HG03442 (cell line): ENCODE measurements around the gene PSG6.
"Not testable (repeated sequence)": the region's sequence is repeated elsewhere in the genome, so short reads cannot be mapped to it uniquely, and the experiment has no call there.

Source experiments
- ATAC-seq: cut with Tn5 transposase; IDR thresholded peaks from one replicate; pipeline ENCODE4 v1.9.1; 2021; ENCODE audit warnings: mild to moderate bottlenecking, moderate library complexity; ENCODE audit not compliant: unreplicated experiment

Gene PSG6

DNA sequence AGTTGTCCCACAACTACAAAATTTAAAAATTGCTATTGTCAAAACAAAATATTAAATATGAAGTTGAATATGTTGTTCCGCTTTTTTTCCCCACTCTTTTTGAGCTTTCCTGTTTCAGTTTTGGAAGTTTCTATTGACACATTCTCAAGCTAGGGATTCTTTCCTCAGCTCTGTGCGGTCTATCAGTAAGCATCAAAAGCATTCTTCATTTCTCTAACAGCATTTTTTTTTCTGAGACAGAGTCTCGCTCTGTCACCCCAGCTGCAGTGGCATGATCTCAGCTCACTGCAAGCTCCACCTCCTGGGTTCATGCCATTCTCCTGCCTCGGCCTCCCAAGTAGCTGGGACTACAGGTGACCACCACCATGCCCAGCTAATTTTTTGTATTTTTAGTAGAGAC is 4.8 kb downstream of the PSG6 start:
- not testable (repeated sequence) for ATAC-seq

DNA sequence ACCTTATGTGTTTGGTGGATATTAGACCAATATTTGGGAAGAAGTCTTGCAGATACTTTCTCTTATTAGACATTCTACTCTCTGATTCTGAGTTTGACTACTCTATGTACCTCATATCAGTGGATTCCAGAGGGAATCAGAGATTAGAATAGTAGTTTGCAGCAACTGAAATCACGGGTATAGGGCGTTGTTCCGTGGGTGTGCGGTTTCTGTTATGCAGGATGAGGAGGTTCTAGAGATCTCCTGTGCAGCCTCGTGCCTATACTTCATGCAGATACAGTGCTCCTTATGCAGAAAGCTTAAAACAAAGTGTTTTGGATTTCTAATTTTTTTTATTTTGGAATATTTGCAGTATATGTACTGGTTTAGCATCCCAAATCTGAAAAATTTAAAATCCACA is 6.0 kb downstream of the PSG6 start:
- not testable (repeated sequence) for ATAC-seq

DNA sequence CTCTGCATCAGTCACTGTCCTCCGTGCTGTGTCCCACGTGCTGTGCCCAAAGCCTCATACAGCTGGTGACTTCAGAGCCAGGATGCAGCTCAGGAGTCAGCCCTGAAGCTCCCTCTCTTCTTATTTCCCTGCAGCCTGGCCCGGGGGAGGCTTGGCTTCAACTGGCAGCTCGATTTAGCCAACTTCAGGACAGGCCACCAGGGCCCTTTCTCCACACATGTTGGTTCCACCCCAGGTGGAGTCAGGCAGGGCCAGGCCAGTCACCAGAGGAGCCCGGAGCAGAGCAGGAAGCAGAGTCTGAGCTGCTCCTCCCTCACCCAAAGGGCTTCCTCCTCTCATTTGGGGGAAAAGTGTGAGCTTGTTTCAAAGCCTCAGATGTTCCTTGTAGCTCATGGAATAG is 11.5 kb downstream of the PSG6 start:
- ATAC-seq = not testable (repeated sequence)

DNA sequence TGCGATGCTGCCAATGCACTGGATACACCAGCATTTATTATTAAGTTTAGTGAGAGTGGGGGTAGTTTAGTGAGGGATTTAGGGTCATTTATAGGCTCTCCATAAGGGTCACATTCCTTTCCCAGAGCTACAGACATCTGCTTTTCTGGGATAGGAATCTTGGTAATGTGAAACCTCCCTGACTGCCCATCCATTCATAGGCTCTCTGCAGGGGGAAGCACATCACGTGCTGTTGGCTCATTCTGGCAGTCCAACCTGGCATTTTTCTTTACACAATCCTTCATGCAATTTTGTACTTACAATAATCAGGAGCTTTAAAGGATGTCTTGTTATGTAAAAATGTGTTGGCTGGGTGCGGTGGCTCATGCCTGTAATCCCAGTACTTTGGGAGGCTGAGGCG is 17.1 kb downstream of the PSG6 start:
- not testable (repeated sequence) for ATAC-seq

DNA sequence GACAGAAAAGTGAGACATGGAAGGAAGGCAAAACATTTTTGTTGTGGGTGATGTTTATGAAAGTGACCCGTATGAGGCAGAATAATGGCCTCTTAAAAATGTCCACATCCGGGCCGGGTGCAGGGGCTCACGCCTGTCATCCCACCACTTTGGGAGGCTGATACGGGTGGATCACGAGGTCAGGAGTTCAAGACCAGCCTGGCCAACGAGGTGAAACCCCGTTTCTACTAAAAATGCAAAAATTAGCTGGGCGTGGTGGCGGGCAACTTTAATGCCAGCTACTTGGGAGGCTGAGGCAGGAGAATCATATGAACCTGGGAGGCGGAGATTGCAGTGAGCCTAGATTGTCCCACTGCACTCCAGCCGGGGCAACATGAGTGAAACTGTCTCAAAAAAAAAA is 18.0 kb downstream of the PSG6 start:
- ATAC-seq = not testable (repeated sequence)

DNA sequence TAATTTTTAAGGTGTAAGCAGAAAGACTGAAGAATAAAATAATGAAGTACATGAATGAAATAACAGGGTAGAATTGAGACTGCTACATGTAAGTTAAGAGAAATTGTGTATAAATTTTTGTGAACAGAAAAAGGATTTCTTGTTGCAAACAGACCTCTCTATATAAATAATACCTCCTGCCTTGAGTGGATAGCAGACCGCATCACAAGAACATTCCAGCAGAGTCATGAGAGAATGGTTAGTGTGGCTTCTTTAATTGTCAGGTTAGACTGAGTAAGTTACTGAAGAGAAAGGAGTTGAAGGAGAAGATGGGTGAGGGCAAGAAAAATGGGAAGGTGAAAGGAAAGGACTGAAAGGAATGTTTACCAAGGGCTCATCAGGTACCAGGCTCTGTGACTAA is 18.6 kb downstream of the PSG6 start:
- not testable (repeated sequence) for ATAC-seq

DNA sequence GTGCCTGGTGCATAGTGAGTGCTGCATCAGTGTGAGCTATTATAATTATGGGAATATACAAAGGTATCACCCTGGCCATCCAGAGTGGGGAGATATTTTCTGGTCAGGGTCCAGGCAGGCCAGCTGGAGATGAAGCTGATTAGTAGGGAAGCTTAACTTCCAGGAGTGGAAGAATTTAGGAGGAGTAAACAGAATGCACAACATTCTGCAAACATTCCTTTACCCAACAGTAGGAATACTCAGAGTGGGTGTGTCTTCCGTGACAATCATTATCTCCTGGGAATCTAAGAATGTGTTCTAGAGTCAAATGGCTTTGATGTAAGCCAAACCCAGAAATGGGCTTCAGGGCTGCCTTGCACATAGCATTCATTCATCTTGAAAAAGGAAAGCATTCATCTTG is 19.0 kb downstream of the PSG6 start:
- not testable (repeated sequence) for ATAC-seq

DNA sequence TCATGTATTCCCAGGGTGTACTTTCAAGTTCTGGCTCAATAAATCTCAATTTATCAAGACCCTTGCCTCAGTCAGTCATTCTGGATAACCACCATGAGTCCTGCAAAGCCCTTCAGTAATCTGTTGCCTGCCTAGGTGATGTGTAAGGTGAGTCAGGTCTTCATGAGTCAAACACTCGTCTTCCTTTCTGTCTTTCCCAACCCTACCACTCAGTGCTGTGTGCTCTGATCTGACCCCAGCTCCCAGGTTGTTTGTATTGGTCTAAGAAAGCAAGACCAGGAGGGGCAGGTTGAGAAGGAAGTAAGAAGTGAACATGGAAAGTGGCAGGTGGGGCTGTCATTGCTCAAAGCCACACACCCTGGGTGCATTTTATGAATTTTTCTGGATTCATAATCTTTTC is 20.0 kb downstream of the PSG6 start:
- not testable (repeated sequence) for ATAC-seq

DNA sequence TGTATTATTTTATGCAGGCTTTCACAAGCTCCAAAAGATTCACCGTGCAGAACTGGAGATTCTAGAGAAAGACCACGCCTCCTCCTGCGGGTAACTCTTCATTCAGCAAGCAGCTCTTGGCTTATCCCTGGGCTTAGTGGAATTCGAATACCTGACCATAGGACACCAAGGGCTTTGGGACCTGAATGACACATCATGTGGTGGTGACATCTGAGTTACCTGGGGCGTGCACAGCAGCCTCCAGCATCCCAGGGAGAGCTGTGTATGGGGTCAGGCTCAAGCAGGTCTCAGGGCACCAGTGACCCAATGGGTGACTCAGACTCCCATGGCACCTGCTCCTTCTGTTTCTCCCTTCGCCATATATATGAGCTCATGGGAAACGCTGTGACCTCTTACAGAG is 27.2 kb downstream of the PSG6 start:
- not testable (repeated sequence) for ATAC-seq

DNA sequence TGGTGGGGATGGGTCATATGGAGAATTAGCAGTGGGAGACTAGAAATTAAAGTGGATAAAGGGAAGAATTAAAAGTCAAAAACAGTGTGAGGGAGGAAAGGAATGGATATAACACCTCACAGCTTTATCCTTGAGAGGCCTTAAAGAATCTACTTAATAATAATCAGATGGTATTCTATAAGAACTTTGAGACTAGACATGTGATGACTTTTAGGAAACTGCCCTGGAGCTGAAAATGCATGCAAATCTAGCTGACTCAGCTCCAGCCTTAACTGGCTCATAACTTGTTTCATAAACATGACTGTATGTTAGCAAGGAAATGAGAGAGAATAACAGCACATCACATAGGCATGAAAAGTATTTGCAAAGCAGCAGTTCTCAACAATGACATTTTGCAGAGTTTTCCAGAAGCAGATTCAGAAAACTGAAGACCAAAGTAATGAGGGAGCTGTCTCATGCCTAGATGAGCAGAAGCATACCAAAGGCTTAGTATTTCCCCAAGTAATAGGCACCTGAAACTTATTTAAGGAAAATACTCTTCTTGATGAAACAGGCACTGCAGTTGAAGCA is 29.7 kb downstream of the PSG6 start:
- ATAC-seq = not testable (repeated sequence)

DNA sequence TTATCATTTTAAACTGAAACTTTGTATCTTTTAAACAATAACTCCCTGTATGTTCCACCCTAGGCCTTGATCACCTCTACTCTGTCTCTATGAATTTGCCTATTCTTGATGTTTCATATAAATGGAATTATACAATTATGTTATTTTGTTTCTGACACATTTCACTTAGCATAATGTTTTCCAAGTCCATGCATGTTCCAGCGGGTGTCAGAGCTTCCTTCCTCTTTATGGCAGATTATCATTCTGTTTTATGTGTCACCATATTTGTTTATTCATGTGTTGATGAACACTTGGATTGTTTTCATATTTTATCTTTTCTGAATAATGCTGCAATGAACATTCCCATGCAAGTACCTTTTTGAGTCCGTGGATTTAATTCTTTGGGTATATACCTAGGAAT is 35.0 kb downstream of the PSG6 start:
- not testable (repeated sequence) for ATAC-seq

DNA sequence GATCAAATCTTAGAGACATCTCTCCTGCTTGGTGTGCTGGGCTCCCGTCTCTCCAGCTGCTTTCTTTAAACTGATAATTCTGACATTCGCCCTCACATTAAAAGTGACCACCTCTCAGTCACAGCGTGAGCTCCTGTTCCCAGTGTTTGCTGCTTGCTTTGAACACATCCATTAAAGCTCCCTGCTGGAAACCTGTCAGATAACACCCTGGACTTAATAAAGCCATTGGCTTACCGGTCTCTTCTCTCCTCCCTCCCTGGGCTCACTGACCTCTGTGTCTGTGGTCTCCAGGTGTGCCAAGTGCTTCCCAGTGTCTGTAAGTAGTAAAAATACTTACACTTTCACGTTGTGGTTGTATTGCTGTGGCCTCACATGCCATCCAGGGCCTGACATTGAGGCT is 35.7 kb downstream of the PSG6 start:
- ATAC-seq = not testable (repeated sequence)

DNA sequence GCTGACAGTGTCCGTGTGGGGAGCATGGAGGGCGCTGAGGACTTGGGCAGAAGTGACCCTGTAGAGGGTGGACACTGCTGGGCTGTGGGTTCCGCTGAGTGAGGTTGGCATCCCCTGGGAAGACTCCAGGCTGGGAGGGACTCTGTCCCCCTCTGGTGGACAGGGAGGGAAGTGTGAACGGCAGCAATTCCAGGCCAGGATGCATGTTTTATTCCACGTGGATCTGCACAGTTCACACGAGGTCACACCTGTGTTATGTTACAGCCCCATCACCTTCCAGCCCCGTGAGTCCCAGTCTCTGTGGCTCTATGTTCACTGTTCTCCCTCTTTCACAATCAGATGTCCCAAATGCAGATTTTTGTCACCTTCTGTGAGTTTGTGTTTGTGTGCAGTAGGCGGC is 36.4 kb downstream of the PSG6 start:
- not testable (repeated sequence) for ATAC-seq

DNA sequence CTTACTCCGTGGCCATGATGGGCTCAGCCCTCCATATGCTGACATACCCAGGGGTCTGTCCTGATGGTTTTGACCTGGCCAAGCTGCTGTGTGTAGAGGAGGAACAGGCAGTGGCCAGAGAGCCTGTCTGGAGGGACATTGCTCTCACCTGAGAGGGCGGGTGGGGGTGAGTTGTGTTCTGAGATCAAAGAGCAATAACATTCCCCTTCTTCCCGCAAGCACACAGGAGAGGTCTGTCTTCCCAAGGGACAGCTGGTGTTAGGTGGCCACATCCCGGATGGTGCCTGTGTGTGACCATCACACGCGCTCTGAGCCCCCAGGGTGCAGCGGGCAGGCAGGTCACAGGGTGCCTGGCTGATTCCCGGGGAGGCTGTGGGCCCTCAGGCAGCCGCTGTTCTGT is 37.1 kb downstream of the PSG6 start:
- not testable (repeated sequence) for ATAC-seq

DNA sequence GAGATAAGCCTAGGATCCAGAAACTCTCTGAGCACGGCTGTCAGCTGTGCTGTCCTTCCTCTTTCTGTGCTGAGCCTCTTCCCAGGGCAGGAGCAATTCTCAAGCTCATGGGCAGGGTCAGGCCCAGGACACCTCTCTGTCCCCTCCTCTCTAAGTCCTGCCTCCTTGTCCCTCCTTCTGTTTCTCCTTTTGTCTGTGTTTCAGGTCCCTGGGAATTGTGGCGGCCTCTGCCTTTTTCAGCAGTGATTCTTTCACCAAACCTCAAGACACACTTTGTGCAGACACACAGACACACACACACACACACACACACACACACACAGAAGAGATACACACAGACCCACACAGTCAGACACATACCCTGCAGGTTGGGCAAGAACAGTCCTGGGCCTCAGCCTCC is 38.1 kb downstream of the PSG6 start, which contains the start of gene PSG1:
Gene PSG1 (minus strand): TSS at position 101 of the 400 bp plus-strand sequence. CDS start 132 bp downstream, outside the sequence.
- ATAC-seq = no peak

DNA sequence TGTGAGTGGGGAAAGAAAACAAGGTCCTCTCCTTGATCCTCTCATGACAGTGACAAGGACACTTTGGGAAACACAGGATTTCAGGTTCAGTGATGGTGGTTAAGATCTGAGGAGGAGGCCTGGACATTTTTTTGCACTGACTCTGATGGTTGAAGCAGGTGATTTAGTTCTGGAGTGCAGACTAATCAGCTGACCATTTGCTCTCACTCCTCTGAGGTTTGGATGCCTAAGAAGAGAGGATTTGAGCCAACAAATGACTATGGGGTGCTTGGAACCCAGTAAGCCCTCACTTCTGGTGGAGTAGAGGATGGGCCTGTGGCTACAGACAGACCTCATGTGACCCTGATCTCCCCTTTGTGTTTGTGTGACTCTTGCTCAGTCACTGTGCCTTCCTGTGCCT is 41.1 kb downstream of the PSG6 start:
- not testable (repeated sequence) for ATAC-seq

DNA sequence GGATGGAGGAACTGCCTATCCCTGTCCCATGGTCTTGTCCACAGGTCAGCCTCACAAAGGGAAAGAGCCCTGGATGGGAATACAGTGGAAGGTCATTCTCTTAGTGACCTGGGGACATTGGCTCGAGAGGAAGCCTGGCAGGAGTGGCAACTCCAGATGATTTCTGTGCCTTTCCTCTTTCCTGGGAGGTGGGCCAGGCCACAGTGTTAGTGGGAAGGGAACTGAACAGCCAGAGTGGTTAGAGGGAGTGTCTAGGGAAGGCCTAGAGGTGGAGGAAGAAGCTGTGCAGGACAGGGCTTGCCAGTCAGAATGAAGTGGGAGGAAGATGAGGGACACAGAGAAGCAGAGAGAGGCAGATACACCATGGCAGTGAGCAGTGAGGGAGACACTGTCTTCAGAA is 41.8 kb downstream of the PSG6 start:
- not testable (repeated sequence) for ATAC-seq

DNA sequence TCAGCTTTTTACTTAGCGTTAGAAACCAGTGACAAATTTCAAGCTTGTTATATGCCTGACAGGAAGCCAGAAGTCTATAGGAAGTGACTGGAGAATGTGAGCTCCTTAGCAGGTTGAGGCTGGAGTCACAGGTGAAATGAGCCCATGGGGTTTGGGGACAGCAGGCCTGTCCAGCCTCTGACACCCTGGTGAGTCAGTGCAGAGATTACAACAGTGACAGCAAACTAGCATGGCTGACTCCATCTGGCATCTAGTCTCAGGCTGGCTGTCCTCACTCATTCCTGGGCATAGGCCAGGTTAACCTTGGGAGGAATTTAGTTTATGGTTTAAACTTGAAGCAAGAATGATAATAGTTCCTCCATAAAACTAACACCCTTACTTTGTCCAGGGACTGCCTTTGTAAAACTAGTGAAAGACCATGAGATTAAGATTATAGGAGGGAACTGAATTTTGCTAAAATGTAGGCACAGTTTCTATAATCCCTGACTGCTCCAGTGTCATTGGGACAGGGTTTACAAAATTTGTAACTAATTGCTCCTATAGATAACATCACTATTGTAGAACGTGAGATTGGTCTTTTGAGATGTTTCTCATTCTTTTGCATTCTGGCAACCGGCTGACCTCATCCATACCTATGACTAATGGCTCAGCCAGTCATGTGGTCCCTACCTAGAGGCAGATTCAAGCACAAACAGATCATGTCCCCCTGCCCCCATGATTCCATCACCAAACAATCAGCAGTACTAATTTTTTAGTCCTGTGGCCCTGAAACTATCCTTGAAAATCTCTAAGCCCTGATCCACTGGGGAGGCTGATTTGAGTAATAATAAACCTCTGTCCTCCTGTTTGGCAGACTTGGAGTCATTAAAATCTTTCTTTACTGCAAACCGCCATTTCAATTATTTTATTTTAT is 42.5 kb downstream of the PSG6 start:
- not testable (repeated sequence) for ATAC-seq

DNA sequence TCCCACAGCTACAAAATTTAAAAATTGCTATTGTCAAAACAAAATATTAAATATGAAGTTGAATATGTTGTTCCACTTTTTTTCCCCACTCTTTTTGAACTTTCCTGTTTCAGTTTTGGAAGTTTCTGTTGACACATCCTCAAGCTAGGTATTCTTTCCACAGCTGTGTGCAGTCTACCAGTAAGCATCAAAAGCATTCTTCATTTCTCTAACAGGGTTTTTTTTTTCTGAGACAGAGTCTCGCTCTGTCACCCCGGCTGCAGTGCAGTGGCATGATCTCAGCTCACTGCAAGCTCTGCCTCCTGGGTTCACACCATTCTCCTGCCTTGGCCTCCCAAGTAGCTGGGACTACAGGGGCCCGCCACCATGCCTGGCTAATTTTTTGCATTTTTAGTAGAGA is 43.6 kb downstream of the PSG6 start:
- not testable (repeated sequence) for ATAC-seq

DNA sequence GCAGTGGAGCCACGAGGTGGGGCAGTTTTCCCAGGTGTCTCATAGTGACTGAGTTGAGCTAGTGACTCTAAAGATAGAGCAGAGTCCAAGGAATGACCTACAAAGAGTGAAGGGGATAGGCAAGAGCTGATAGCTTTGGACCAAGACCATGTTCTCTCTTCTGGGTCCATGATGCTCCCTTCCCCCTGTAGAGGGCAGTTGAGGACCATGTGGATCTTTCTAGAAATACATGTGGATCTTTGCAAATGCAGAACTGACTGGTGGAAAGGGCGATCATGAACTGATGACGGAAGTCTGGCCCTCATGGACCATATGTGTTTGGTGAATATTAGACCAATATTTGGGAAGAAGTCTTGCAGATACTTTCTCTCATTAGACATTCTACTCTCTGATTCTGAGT is 45.1 kb downstream of the PSG6 start:
- ATAC-seq = no peak

DNA sequence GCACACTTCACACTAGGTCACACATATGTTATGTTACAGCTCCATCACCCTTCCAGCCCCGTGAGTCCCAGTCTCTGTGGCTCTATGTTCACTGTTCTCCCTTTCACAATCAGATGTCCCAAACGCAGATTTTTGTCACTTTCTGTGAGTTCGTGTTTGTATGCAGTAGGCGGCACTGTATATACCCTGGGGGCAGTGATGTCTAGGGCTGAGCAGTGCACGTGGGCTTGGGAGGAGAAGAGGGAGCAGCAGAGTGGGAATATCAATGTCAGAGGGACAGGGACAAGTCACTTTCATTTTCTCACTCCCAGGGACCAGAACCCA is 60.2 kb downstream of the PSG6 start:
- no peak for ATAC-seq

DNA sequence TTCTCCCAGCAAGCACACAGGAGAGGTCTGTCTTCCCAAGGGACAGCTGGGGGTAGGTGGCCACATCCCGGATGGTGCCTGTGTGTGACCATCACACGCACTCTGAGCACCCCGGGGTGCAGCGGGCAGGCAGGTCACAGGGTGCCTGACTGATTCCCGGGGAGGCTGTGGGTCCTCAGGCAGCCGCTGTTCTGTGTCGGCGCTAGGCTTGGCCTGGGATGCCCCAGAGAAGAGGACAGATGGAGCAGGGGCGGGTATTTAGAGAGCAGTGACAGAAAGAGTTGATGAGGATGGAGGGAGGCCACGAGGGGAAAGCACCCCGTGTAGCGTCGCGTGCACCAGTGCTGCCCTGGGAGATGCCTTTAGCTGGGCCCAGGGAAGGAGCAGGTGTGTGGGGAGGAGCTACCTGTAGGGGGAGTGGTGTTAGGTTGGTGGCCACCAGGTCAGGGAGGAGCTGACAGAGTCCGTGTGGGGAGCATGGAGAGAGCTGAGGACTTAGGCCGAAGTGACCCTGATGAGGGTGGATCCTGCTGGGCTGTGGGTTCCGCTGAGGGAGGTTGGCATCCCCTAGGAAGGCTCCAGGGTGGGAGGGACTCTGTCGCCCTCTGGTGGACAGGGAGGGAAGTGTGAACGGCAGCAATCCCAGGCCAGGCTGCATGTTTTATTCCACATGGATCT is 60.7 kb downstream of the PSG6 start:
- not testable (repeated sequence) for ATAC-seq
